Cardiac muscle cell (in vitro differentiated cells and primary cell): ENCODE results near the gene CCSER2. TPM values are rescaled to one million over a fixed set of nuclear protein-coding genes. Genes with fewer than 3 reads are reported as not detected.
A peak's percentile ranks its signal among the peaks of the same experiment; 100 is the strongest.

Experiments
- DNase-seq, 2 donors: peaks; one replicate each; pipeline versions ENCODE4 v3.0.0 to v3.0.0-alpha.2; 2010 to 2017; ENCODE audit warnings: low read depth in 1 of 2, low spot score in 1 of 2
- H3K27ac ChIP-seq: fragments of 200-600 bp; sonication (generic); 2 replicates; pipeline ENCODE4 v1.5.1; 2016
- H3K27me3 ChIP-seq: fragments of 200-600 bp; sonication (generic); 2 replicates; pipeline ENCODE4 v1.6.0; 2016; ENCODE audit warnings: control low read depth
- H3K36me3 ChIP-seq: fragments of 200-600 bp; sonication (generic); 2 replicates; pipeline ENCODE4 v1.5.1; 2016; ENCODE audit warnings: control low read depth
- H3K4me1 ChIP-seq: fragments of 200-600 bp; sonication (generic); 2 replicates; pipeline ENCODE4 v1.8.1; 2017; ENCODE audit warnings: low read depth, mild to moderate bottlenecking, mixed run types
- H3K4me3 ChIP-seq: fragments of 200-600 bp; sonication (generic); 2 replicates; pipeline ENCODE4 v1.5.1; 2016; ENCODE audit warnings: mild to moderate bottlenecking
- H3K9me3 ChIP-seq: fragments of 200-600 bp; sonication (generic); 2 replicates; pipeline ENCODE4 v1.5.1; 2017; ENCODE audit warnings: low read depth, mild to moderate bottlenecking, control low read depth
- CTCF ChIP-seq: IDR thresholded peaks from 2 replicates; pipeline ENCODE4 v1.5.1; 2012; ENCODE audit warnings: low read depth, mild to moderate bottlenecking, low read length
- polyA plus RNA-seq: library from polyadenylated mRNA; unstranded; fragments of >200 nt; fragmentation: Nextera tagmentation; extraction: Ambion mirVana; gene quantifications from 2 replicates; pipeline ENCODE4 v1.2.1, GENCODE V29; 2016
- total RNA-seq: library from RNA; depleted of rRNA; stranded (reverse); fragments of >200 nt; gene quantifications from 2 replicates; pipeline ENCODE4 v1.2.3, GENCODE V29; 2016

Gene CCSER2
- total and polyA plus RNA-seq, 2 experiments from 2014 or later: 22.5 to 32.9 TPM

GRCh38 chr10:84329986-84330651 lies 1.7 kb downstream of the CCSER2 start:
- H3K27me3 ChIP-seq: no peaks in the 10 kb centered on the region
- H3K27ac ChIP-seq: no peak overlapping the region
- no peaks in the 10 kb centered on the region for H3K36me3 ChIP-seq
- peaks cover 9% of the 10 kb centered on the region for H3K4me1 ChIP-seq
- peak overlapping the region; percentile 80 for H3K4me3 ChIP-seq
- no peak for DNase-seq
- TF ChIP-seq CTCF: no peak
- H3K9me3 ChIP-seq: no peaks in the 10 kb centered on the region

- TF ChIP-seq CTCF: no peak
- H3K36me3 ChIP-seq: no peaks in the 10 kb centered on the region
- peaks cover 11% of the 10 kb centered on the region for H3K4me1 ChIP-seq
- peak overlapping the region; percentile 16 for H3K27ac ChIP-seq
- no peaks in the 10 kb centered on the region for H3K27me3 ChIP-seq
- no peaks in the 10 kb centered on the region for H3K9me3 ChIP-seq
- DNase-seq: no peak
- no peak overlapping the region for H3K4me3 ChIP-seq
These were observed 2.7 kb downstream of the CCSER2 start for GRCh38 chr10:84331091-84331490.

- Histone ChIP-seq H3K27ac (no peak overlapping the region), H3K9me3 (no peaks in the 10 kb centered on the region), H3K27me3 (no peaks in the 10 kb centered on the region), H3K4me1 (peaks cover 11% of the 10 kb centered on the region), H3K4me3 (no peak overlapping the region), H3K36me3 (no peaks in the 10 kb centered on the region)
- peak in 1 of 2 donors; percentile 14 for DNase-seq
- TF ChIP-seq CTCF: no peak
These were observed 5.6 kb downstream of the CCSER2 start for GRCh38 chr10:84333864-84334451.

- no peaks in the 10 kb centered on the region for H3K27me3 ChIP-seq
- DNase-seq: peak in 1 of 2 donors; percentile 37
- H3K9me3 ChIP-seq: no peaks in the 10 kb centered on the region
- no peaks in the 10 kb centered on the region for H3K36me3 ChIP-seq
- TF ChIP-seq CTCF: no peak
- no peak overlapping the region for H3K4me3 ChIP-seq
- no peak overlapping the region for H3K27ac ChIP-seq
- peaks cover 7% of the 10 kb centered on the region for H3K4me1 ChIP-seq
These were observed 6.4 kb downstream of the CCSER2 start for GRCh38 chr10:84334811-84335210.

GRCh38 chr10:84335516-84335915 lies 7.1 kb downstream of the CCSER2 start:
- Histone ChIP-seq H3K4me1 (peaks cover 4% of the 10 kb centered on the region), H3K36me3 (no peaks in the 10 kb centered on the region), H3K4me3 (no peak overlapping the region), H3K27ac (no peak overlapping the region), H3K9me3 (no peaks in the 10 kb centered on the region), H3K27me3 (no peaks in the 10 kb centered on the region)
- peak in 1 of 2 donors; percentile 60 for DNase-seq
- no peak for TF ChIP-seq CTCF
